Hypothalamus (tissue), 51 donors: ENCODE data around the gene FANCG.

Experiments
- DNase-seq, 51 donors: peaks; one replicate each; lab custom pipeline; 2025; lab: John Stamatoyannopoulos, UW

FANCG gene

GRCh38 chr9:35104586-35104985 is 24.8 kb upstream of the FANCG start:
- peak in 1 of 51 donors; percentile 3 for DNase-seq

DNA sequence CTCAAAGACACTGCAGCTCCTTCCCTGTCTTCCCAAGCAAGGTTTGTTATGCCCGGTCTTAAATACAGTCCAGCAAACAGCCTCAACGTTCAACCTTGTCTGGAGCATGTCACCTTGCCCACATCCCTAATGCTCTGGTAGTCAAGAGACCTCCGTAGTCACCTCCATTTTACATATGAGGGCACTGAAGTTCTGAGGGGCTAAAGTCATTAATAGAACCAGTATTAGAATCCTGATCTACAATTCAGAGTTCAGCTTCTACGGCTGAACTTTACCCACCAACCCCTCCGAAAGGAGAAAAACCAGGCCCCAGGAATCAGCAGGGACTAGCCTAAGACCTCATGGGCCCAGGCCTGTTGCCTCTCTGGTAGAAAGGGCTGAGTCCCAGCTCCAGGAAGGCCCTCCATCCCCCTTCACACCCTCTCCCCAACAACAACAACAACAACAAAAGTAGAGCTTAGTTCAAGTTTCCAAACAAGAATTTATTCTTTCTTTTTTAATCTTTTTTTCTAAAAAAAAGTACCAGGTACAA is 24.0 kb upstream of the FANCG start:
- DNase-seq: no peak

DNA sequence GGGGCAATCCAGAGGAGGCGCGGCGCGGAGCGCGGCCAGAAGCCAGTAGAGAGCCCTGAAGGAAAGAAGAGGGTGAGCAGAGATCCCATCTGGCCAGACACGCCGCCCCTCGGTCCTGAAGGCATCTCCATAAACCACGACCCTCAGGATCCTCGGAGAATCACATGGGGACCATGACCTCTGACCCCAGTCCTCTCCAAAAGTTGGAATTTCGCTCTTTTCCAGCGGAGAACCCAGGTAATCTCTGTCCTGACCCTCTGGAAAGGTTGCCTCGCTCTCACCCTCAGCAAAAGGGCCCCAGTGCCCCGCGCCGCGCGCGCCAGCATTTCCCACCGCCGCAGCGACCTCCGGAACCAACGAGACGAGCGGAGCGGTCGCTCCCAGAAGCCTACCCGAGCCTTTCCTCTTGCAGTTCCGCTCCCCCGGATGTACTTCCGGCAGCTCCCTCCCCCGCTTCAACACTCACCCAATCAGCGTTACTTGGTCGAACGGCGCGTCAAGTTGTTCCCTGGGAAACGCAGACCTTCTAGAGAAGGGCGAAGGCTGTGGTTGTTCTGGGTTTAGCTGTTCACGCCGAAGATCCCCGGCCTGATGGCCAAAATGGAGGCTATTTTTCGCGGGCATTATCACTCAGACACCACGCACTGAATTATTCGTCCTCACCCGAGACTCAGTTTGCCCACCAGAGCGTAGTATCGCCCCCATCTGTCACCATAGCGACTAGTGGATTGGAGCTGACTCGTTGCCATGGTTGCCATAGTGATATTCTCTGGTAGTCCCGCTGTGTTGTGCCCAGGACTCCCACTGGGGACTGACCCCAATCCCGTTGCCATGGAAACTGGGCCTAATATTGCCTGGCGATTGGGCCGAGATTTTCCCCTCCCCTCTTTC is 23.3 kb upstream of the FANCG start, which contains the start of gene STOML2:
TSS of gene STOML2 (minus strand) at position 363 of the 891 bp plus-strand sequence. CDS start at position 326, 37 bp downstream.
- peak; percentile 46 to 97 (median 91) for DNase-seq

DNA sequence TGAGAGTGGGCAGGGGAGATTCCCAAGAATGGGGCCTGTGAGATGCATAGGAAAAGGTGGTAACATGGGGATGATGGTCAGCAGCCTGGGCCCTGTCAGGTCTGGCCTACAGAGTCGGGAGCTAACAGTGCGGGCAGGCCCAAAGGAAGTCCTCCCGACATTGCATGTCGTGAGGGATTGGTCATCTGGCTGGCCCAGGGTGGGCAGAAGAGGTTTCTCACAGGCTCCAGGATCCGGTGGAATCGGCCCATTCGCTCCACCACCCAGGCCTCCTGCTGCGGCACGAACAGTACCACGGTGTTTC is 22.7 kb upstream of the FANCG start:
- peak in 2 of 51 donors; percentile 26 to 40 for DNase-seq

DNA sequence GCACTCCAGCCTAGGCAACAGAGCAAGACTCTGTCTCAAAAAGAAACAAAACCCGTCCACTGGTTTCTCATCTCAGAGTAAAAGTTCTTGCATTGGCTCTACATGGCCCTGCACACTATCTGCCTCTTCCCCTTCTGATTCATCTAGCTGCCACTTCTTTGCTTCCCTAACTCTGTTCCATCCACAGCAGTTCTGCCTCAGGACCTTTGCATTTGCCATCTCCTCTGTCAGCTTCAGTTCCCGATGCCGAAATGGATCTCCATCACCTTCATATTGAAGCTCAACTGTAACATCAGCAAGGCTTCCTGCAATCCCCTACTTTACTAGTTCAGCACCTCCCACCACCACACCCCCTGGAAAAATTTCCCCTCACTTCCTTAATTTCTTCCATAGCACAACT is 17.8 kb upstream of the FANCG start:
- no peak for DNase-seq

GRCh38 chr9:35096035-35096849 is 16.5 kb upstream of the FANCG start, which contains the start of gene PIGO:
TSS of gene PIGO (minus strand) at chr9:35096591. CDS start at chr9:35095565, 1,026 bp downstream.
- peak in 50 of 51 donors; percentile 37 to 92 (median 78) for DNase-seq

DNA sequence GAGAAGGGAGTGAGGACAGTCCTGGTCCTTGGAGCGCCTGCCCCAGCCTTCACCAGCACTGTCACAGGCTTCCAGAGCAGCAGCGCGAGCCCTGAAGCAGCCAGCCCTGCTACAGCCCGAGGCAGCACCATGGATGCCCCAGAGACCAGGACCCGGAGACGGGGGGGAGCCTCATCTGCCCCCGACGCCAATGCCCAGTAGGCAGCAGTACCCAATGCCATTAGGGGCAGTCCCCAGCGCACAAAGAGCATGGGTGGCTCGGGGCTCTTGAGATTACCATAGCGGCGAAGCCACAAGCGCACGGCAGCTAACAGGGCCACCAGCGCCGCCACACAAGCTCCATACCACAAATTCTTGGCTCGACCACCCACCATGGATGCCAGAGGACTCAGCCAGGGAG is 11.8 kb upstream of the FANCG start:
- DNase-seq: no peak

DNA sequence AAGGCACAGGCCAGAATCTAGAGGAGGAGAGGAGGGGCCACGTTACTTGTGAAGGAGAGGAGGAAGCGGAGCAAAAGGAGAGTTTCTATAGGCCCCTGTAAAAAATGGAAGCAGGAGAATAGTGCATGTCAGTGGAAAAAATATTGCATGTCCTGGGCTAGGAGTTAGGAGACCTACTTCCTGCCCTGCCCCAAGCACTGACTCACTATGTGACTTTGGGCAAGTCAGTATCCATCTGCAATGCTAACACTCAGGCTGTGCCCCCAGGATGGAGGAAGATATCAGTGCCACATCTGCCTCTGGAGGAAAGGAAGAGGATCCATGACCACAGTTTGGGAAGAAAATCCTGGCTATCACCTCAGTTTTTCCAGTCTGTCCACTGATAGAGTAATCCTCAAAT is 9.7 kb upstream of the FANCG start:
- no peak for DNase-seq

DNA sequence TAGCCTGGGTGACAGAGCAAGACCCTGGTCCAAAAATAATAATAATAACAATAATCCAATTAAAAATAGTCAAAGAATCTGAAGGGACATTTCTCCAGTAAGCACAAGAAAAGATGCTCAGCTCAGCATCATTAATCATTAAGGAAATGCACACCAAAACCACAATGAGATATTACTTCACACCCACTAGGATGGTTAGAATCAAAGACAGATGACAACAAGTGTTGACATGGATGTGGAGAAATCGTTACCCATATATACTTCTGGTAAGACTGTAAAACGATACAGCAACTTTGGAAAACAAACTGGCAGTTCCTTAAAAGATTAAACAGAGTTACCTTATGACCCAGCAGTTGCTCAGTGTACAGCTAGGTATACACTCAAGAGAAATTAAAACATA is 5.3 kb upstream of the FANCG start:
- no peak for DNase-seq

- peak in 1 of 51 donors; percentile 38 for DNase-seq
Measured at GRCh38 chr9:35079041-35079425, 709 bp downstream of the FANCG start.

- DNase-seq: no peak
Measured at GRCh38 chr9:35078066-35078465, 1.7 kb downstream of the FANCG start.

DNA sequence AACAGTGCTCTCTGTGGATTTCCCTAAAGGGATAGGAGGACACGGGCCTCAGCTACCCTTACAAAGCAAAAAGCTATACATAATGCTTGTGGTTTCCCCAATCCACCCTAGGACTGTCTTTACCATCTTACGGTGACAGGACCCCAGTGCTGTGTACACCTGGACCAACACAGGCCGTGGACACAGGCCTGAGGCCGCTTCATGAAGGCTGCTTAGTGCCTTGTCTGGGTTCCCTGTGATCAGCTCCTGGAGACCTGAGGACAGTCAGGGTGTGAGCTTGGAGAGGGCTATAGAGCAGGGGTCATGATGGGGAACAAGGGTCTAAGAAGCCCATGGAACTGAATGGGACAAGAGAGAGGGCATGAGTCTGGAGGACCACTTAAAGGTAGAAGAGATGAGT is 2.9 kb downstream of the FANCG start:
- no peak for DNase-seq

GRCh38 chr9:35075358-35075757 is 4.4 kb downstream of the FANCG start:
- no peak for DNase-seq

- DNase-seq: no peak
Measured at GRCh38 chr9:35074791-35075190, 5.0 kb downstream of the FANCG start.

- no peak for DNase-seq
Measured at GRCh38 chr9:35074141-35074540, 5.6 kb downstream of the FANCG start.

DNA sequence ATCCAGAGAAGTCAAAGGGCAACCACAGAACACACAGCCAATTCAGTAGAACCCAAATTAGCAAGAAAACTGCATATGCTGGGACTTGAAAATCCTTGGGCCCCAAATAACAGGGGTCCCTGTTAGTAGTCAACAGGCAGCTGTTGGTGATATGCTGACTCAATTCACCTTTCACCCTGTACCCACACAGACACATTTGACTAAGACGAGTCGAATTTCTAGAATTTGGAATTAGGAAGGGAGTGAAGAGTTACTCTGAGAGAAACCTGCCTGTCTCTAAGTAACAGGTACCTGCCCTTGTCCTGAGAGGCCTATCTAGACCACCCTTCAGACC is 6.5 kb downstream of the FANCG start:
- DNase-seq: no peak

DNA sequence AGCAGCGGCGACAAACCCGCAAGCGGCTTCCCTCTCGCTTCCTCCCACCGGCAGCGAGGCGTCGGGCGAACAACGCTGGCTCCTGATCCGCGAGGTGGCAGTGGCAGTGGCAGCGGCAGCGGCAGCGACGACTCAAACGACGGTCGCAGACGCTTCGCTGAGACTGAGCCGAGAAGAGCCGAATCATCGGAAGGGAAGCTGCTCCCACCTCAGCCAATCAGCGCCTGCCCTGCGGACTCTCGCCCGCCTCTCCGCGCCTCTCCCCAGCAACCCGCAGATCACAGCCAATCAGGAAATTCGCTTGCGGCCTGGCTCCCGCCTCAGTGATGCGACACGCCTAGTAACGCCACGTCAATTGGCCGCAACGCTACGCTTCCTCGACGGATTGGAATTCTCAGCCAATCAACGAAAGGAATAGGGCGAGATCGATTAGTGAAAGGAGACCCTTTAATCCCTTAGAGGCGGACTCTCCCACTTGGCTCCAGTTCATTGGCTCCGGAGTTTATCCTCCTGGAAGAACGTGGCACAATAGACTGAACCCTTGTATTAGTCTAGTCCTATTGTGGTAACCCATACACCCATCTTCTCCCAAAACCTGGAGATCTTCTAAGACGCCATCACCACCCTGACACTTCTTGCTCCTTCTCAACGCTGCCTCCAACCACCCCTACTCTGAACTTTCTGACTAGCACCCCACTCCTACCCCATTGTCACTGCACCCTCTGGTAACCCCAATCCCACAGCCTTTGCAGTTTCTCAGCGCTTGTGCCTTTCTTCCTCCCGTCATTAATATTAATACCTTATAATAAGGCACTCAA is 7.1 kb downstream of the FANCG start, which contains the start of gene VCP:
TSS of gene VCP (minus strand) at position 165 of the 818 bp plus-strand sequence. CDS start 272 bp downstream, outside the sequence.
- peak; percentile 49 to 99 (median 97) for DNase-seq

GRCh38 chr9:35071814-35072460 is 7.8 kb downstream of the FANCG start:
- DNase-seq: peak in 50 of 51 donors; percentile 18 to 93 (median 61)

DNA sequence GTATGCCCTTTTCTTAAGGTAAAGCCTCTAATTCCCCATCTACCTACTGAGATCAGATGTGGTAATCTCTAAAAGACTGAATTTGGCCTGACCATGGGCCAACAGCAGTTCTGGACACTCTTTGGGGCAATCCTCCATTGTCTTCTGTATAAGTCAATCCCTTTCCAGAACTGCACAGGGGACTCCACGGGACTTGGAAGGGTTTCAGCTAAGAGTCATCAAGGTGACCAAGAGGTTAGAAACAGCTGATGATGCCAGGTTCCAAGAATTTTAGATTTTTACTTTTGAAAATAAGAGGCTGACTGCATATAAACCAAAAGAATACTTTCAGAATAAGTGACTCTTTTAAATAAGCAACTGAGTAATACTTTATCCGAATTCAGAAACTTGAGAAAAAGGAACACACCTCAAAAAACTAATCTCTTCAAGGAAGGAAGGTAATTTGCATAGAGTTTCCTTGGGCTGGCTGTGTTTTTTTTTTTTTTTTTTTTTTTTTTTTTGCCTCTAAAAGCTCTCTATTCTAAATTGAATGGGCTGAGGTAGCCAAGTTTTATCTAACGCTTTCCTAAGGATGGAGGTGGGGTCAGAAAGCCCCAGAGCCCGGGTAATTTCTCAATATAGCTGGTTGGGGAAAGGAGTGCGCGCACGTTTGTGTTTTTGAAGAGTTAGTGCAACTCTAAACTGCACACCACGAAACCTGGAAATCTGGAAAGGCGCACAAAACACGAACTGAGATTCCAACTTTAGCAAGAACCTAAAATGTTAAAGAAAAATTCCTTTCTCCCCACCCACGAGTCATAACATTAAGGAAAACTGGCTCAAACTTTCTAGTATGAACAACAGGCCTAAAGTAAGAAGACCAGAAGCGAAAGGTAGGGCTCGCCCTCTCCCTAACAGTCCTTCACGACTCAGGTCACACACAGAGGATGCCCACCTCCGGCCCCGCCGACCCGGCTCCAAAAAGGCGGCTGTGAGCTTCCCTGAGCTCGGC is 8.6 kb downstream of the FANCG start:
- no peak for DNase-seq
